ENCODE measurements around the gene MDK. TPM values are rescaled to one million over a fixed set of nuclear protein-coding genes. Genes with fewer than 3 reads are reported as not detected.

MDK gene
- total RNA-seq, 2 donors from 2014 or later: 644 to 1,502 TPM

- Histone ChIP-seq H3K9me3 (ENCODE audit: control insufficient read depth, low read length) (no peaks in the 10 kb centered on the region), H3K36me3 (ENCODE audit: control insufficient read depth, insufficient read depth, low read length) (no peaks in the 10 kb centered on the region), H3K4me1 (ENCODE audit: control insufficient read depth, insufficient read depth, low read length) (peaks cover 10% of the 10 kb centered on the region), H3K9ac (ENCODE audit: extremely low read depth, low read length, poor library complexity, severe bottlenecking) (no peak overlapping the region), H3K4me3 (ENCODE audit: low read length) (no peak overlapping the region), H3K27ac (ENCODE audit: low read depth, low read length) (no peak overlapping the region), H3K27me3 (ENCODE audit: control insufficient read depth, insufficient read depth, low read length, poor library complexity, severe bottlenecking) (no peaks in the 10 kb centered on the region)
- TF ChIP-seq CTCF (conservative IDR thresholded peaks at IDR 0.05): peak; percentile 98
- WGBS, 2 experiments (ENCODE audit: insufficient coverage in 1 of 2, insufficient read length in 1 of 2): 63 to 71% methylated on average over 22 to 33 of the region's 33 CpGs
- Mint-ChIP-seq H3K27ac (peak overlapping the region; percentile 75), H3K27me3 (ENCODE audit: insufficient read depth) (no peaks in the 10 kb centered on the region), H3K9me3 (no peaks in the 10 kb centered on the region), H3K4me1 (peaks cover 47% of the 10 kb centered on the region), H3K36me3 (ENCODE audit: low read depth) (peaks cover 4% of the 10 kb centered on the region), H3K4me3 (no peak overlapping the region)
- DNase-seq: peak; percentile 92
Measured at GRCh38 chr11:46352063-46352841, 29.2 kb upstream of the MDK start.

DNA sequence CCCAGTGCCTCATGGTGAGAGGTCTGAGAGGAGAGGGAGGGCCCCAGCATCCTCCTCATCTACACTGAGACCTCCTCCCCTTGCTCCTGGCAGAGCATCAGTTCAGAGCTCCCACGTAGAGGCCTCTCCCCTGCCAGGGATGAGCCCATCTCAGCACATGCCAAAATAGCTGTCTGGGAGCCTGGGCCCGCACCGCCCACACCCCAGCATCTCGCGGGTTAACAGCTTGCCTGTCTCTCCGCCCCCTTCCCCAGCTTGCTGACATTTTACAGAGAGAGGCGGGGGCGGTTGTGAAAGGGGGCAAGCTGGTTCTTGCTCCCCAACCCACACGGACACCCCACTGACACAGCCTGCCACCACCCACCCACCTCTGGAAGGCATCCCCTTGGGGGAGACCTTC lies 27.8 kb upstream of the MDK start:
- Histone ChIP-seq H3K36me3 (ENCODE audit: control insufficient read depth, insufficient read depth, low read length) (no peaks in the 10 kb centered on the region), H3K27ac (ENCODE audit: low read depth, low read length) (no peak overlapping the region), H3K9me3 (ENCODE audit: control insufficient read depth, low read length) (no peaks in the 10 kb centered on the region), H3K4me1 (ENCODE audit: control insufficient read depth, insufficient read depth, low read length) (peaks cover 5% of the 10 kb centered on the region), H3K9ac (ENCODE audit: extremely low read depth, low read length, poor library complexity, severe bottlenecking) (no peak overlapping the region), H3K27me3 (ENCODE audit: control insufficient read depth, insufficient read depth, low read length, poor library complexity, severe bottlenecking) (no peaks in the 10 kb centered on the region), H3K4me3 (ENCODE audit: low read length) (no peak overlapping the region)
- Mint-ChIP-seq H3K4me1 (peaks cover 40% of the 10 kb centered on the region), H3K4me3 (no peak overlapping the region), H3K36me3 (ENCODE audit: low read depth) (peaks cover 4% of the 10 kb centered on the region), H3K9me3 (no peaks in the 10 kb centered on the region), H3K27ac (no peak overlapping the region), H3K27me3 (ENCODE audit: insufficient read depth) (no peaks in the 10 kb centered on the region)
- WGBS, 2 experiments (ENCODE audit: insufficient coverage in 1 of 2, insufficient read length in 1 of 2): 69 to 71% methylated on average over 5 to 9 of the region's 9 CpGs
- DNase-seq: no peak
- TF ChIP-seq CTCF (conservative IDR thresholded peaks at IDR 0.05): no peak

DNA sequence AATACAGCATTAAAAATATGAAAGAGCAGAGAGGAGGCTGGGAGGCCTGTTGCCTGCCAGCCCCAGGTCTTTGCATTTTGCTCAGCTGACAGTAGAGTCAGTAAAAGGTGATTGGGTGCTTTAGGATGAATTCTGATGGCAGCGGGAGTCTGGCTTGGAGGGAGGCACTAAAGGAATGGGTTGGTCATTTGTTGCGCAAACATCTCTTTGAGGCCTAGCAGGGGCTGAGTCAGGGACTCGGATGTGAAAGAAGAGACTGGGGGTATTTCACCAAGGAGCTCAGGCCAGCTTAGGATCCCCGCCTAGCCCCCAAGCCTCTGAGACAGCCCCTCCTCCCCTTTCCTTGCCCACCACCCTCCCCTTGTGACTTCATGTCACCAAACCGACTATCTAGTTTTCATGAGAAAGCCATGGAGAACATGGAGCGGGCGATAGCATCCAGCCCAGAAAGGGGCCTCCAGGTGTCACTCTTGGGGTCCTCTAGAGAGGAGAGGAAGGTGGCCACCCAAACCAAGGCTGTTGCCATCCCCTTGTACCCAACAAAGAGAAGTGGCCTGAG lies 24.5 kb upstream of the MDK start:
- Mint-ChIP-seq H3K9me3 (no peaks in the 10 kb centered on the region), H3K27ac (peak overlapping the region; percentile 8), H3K27me3 (ENCODE audit: insufficient read depth) (no peaks in the 10 kb centered on the region), H3K36me3 (ENCODE audit: low read depth) (peaks cover 4% of the 10 kb centered on the region), H3K4me1 (peaks cover 25% of the 10 kb centered on the region), H3K4me3 (no peak overlapping the region)
- WGBS, 2 experiments (ENCODE audit: insufficient coverage in 1 of 2, insufficient read length in 1 of 2): 87 to 90% methylated on average over 4 to 7 of the region's 7 CpGs
- Histone ChIP-seq H3K4me3 (ENCODE audit: low read length) (no peak overlapping the region), H3K27me3 (ENCODE audit: control insufficient read depth, insufficient read depth, low read length, poor library complexity, severe bottlenecking) (no peaks in the 10 kb centered on the region), H3K36me3 (ENCODE audit: control insufficient read depth, insufficient read depth, low read length) (no peaks in the 10 kb centered on the region), H3K9ac (ENCODE audit: extremely low read depth, low read length, poor library complexity, severe bottlenecking) (no peak overlapping the region), H3K27ac (ENCODE audit: low read depth, low read length) (no peak overlapping the region), H3K9me3 (ENCODE audit: control insufficient read depth, low read length) (no peaks in the 10 kb centered on the region), H3K4me1 (ENCODE audit: control insufficient read depth, insufficient read depth, low read length) (peaks cover 6% of the 10 kb centered on the region)
- TF ChIP-seq CTCF (conservative IDR thresholded peaks at IDR 0.05): no peak
- DNase-seq: no peak

Data from endodermal cell (in vitro differentiated cells).